Heart left ventricle (tissue), 16 donors: Measurements from ENCODE around the gene MRPL36. TPM values are rescaled to one million over a fixed set of nuclear protein-coding genes. Genes with fewer than 3 reads are reported as not detected.

Experiments used
- ATAC-seq, 4 donors: fragments of 200-7000 bp; cut with Tn5 transposase; one replicate each; pipeline ENCODE4 v1.9.1; 2020 to 2022; ENCODE audit warnings: moderate library complexity in 4 of 4, mild to moderate bottlenecking in 3 of 4, moderate number of reproducible peaks in 1 of 4
- DNase-seq, 5 donors: peaks; one replicate each; pipeline ENCODE4 v3.0.0-alpha.2; 2020
- H3K27ac ChIP-seq, 12 donors: fragments of 200-600 bp; sonication (generic) in 4 of 12; one replicate each; pipeline versions ENCODE4 v1.5.0 to v1.8.0; 2016 to 2022; ENCODE audit warnings: mild to moderate bottlenecking in 2 of 12
- H3K27me3 ChIP-seq, 9 donors: fragments of 200-600 bp; sonication (generic) in 2 of 9; one replicate each; pipeline versions ENCODE4 v1.5.1 to v1.8.0; 2016 to 2022; ENCODE audit warnings: mild to moderate bottlenecking in 3 of 9
- H3K36me3 ChIP-seq, 9 donors: fragments of 200-600 bp; sonication (generic) in 2 of 9; one replicate each; pipeline versions ENCODE4 v1.5.0 to v1.8.0; 2018 to 2022; ENCODE audit warnings: mild to moderate bottlenecking in 2 of 9
- H3K4me1 ChIP-seq, 12 donors: fragments of 200-600 bp; sonication (generic) in 4 of 12; one replicate each; pipeline versions ENCODE4 v1.5.0 to v1.8.0; 2016 to 2022; ENCODE audit warnings: mild to moderate bottlenecking in 3 of 12
- H3K4me3 ChIP-seq, 12 donors: fragments of 200-600 bp; sonication (generic) in 4 of 12; one replicate each; pipeline versions ENCODE4 v1.5.0 to v1.8.0; 2017 to 2022; ENCODE audit warnings: mild to moderate bottlenecking in 9 of 12, moderate library complexity in 4 of 12
- H3K9me3 ChIP-seq, 12 donors: fragments of 200-600 bp; sonication (generic) in 4 of 12; one replicate each; pipeline versions ENCODE4 v1.5.0 to v1.8.0; 2016 to 2022; ENCODE audit warnings: mild to moderate bottlenecking in 1 of 12
- CTCF ChIP-seq, 12 donors: fragments of 200-600 bp; sonication (generic) in 4 of 12; IDR thresholded peaks; one replicate each; pipeline versions ENCODE4 v1.5.0 to v1.8.0; 2018 to 2022; ENCODE audit warnings: antibody characterized with exemption in 12 of 12, mild to moderate bottlenecking in 5 of 12
- POLR2A ChIP-seq, 2 donors: fragments of 450-650 bp; IDR thresholded peaks; one replicate each; pipeline ENCODE4 v1.6.1; 2017; ENCODE audit warnings: antibody characterized with exemption in 2 of 2, mild to moderate bottlenecking in 2 of 2, moderate library complexity in 2 of 2
- WGBS, 4 donors: extraction: QIAGEN DNeasy Blood & Tissue Kit in 2 of 4; methylation state at CpG; one replicate each; pipeline versions ENCODE4 v1.1.5 to v1.1.7; 2013 to 2018; 5-methylcytosine and 5-hydroxymethylcytosine counted together
- intact Hi-C, 10 donors: fragments of 100-400 bp; cut with DNase I; formaldehyde crosslinking; loops; one replicate each; pipeline versions ENCODE4 v1.11.1 to v1.14.2; 2022
- polyA plus RNA-seq, 2 donors: library from polyadenylated mRNA; stranded (reverse); fragments of 200-250 nt; gene quantifications; one replicate each; pipeline ENCODE4 v1.2.3, GENCODE V29; 2013
- total RNA-seq, 9 donors: library from RNA; depleted of rRNA in 2 of 9; stranded (reverse); fragments of >200 nt in 2 of 9; fragmentation: NEBNext Ultra II Directional in 3 of 9; extraction: Animal tissue kit (Norgen Biotek cat#: 25700) in 3 of 9; gene quantifications; one replicate each; pipeline versions ENCODE4 v1.1.0 to v1.2.4, GENCODE V29; 2016 to 2023
- donor health status: ischemic (EF 13 %, LVEDD 7.1; RV severe dilation, severe dysfunction).
- donor health status: healthy with polysubstance abuse.
- donor health status: DM: no; HTN: yes; CAD: no.
- donor health status: DM: no; HTN: no; CAD: no.
- donor health status: ischemic (EF 25% LVEDD 6.9; RV normal size, moderate dysfunction).
- donor health status: ischemic (EF 25% LVEDD 5.7; RV mildly dilated, moderate dysfunction).
- donor health status: healthy.
- donor health status: DM: yes; HTN: yes; CAD: no.
- donor health status: ischemic (EF 35%, LVEDD 5.7; RV mildly dilated, moderate dysfunction).
- donor health status: nonischemic (EF 11% LVEDD 7.7; RV severe dilation, severe dysfunction).
- donor health status: DM: yes; HTN: yes; CAD: no.
- donor health status: PGD.
- donor health status: ischemic (EF 29% LVEDD 5.4; RV normal size, mild dysfunction).
- donor health status: nonischemic (EF 23%, LVEDD 6.1; RV moderate dilation, normal function).

MRPL36 gene
- total and polyA plus RNA-seq, 11 donors, result 45.6 to 107 (median 56.4) TPM

GRCh38 chr5:1797103-1797800 lies 2.4 kb downstream of the MRPL36 start:
- Histone ChIP-seq H3K36me3 (peaks cover 0 to 29% (median 22%) of the 10 kb centered on the region in 9 donors), H3K27me3 (no peaks in the 10 kb centered on the region), H3K4me3 (no peak overlapping the region), H3K27ac (no peak overlapping the region), H3K4me1 (peaks cover 0 to 48% (median 19%) of the 10 kb centered on the region in 12 donors), H3K9me3 (no peaks in the 10 kb centered on the region)
- TF ChIP-seq CTCF (IDR thresholded peaks at IDR 0.05) (no peak), POLR2A (IDR thresholded peaks at IDR 0.05) (no peak)
- WGBS, 4 donors, result 81 to 90% (median 85%) methylated on average over 13 to 18 of the region's 18 CpGs
- no peak for ATAC-seq
- no peak for DNase-seq
- intact Hi-C loops, result loop anchor here in 1 of 10 donors (10.0 kb wide), 1 partner anchor 272 kb away; the partner anchor contains the start of gene LPCAT1

DNA sequence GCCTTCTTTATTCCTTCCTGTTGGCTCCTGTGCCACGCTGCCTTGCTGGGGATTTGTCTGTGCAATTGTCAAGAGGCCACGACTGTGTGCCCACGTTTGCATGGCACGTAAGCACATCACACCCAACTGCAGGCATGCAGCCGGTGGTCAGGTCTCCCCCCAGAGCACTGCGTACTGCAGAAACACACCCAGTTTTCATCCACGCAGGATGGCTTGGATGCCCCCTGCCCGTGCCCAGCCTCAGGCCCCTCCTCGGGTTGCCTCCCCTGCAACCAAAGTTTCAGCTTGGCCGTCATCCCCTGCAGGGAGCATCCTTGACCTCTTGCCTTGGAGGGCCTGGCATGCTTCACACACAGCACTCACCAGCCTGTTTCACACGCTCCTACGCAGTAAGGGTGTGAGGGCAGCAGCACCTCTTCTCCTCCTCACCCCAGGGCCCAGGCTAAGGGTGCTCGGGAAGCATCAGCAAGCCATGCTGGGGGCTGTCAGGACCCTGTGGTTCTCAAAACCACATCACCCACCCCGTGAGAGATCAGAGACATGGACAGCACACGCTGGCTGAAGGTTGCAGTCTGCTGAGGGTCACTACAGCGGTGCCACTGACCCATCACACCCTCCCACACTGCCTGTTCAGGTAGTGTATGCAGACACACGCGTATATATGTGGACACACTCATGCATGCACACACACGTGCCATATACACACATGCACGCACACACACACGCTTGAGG lies 3.1 kb downstream of the MRPL36 start:
- Histone ChIP-seq H3K4me3 (no peak overlapping the region), H3K36me3 (peaks cover 0 to 29% (median 22%) of the 10 kb centered on the region in 9 donors), H3K4me1 (peaks cover 0 to 43% (median 14%) of the 10 kb centered on the region in 12 donors), H3K9me3 (no peaks in the 10 kb centered on the region), H3K27me3 (no peaks in the 10 kb centered on the region), H3K27ac (no peak overlapping the region)
- no peak for DNase-seq
- intact Hi-C loops, result loop anchor here in 1 of 10 donors (10.0 kb wide), 1 partner anchor 272 kb away; the partner anchor contains the start of gene LPCAT1
- ATAC-seq, result no peak
- TF ChIP-seq CTCF (IDR thresholded peaks at IDR 0.05) (no peak), POLR2A (IDR thresholded peaks at IDR 0.05) (no peak)
- 81 to 88% (median 86%) methylated on average over 16 to 21 of the region's 21 CpGs for WGBS, 4 donors

GRCh38 chr5:1795931-1796330 lies 3.7 kb downstream of the MRPL36 start:
- intact Hi-C loops, result loop anchor here in 1 of 10 donors (10.0 kb wide), 1 partner anchor 271 kb away; the partner anchor contains the start of gene LPCAT1
- no peaks in the 10 kb centered on the region for H3K27me3 ChIP-seq
- peaks cover 0 to 29% (median 22%) of the 10 kb centered on the region in 9 donors for H3K36me3 ChIP-seq
- WGBS, 4 donors, result 83 to 88% (median 87%) methylated on average over 5 to 8 of the region's 8 CpGs
- no peak overlapping the region for H3K27ac ChIP-seq
- TF ChIP-seq POLR2A (IDR thresholded peaks at IDR 0.05), result no peak
- H3K9me3 ChIP-seq, result no peaks in the 10 kb centered on the region
- DNase-seq (no peak), ATAC-seq (no peak)
- no peak overlapping the region for H3K4me3 ChIP-seq
- H3K4me1 ChIP-seq, result peaks cover 0 to 42% (median 14%) of the 10 kb centered on the region in 12 donors

- ATAC-seq (no peak), DNase-seq (no peak)
- intact Hi-C loops, result loop anchor here in 1 of 10 donors (10.0 kb wide), 1 partner anchor 271 kb away; the partner anchor contains the start of gene LPCAT1
- Histone ChIP-seq H3K4me1 (peaks cover 0 to 40% (median 16%) of the 10 kb centered on the region in 12 donors), H3K9me3 (no peaks in the 10 kb centered on the region), H3K4me3 (no peak overlapping the region), H3K27me3 (no peaks in the 10 kb centered on the region), H3K36me3 (peaks cover 0 to 29% (median 22%) of the 10 kb centered on the region in 9 donors), H3K27ac (no peak overlapping the region)
- no peak for TF ChIP-seq CTCF (IDR thresholded peaks at IDR 0.05)
- no peak for TF ChIP-seq POLR2A (IDR thresholded peaks at IDR 0.05)
- WGBS, 4 donors, result 80 to 87% (median 83%) methylated on average over 13 of the region's 13 CpGs
Observed at GRCh38 chr5:1795506-1795905, 4.1 kb downstream of the MRPL36 start.
